ENCODE data around the gene SLC39A11.

The SLC39A11 gene

GRCh38 chr17:72734613-72735012 is 357.9 kb downstream of the SLC39A11 start:
- TF ChIP-seq EZH2phosphoT487 (IDR thresholded peaks at IDR 0.05; ENCODE audit: low read depth) (no peak), CTCF (IDR thresholded peaks at IDR 0.05; ENCODE audit: low read depth, low read length) (no peak)

GRCh38 chr17:72733619-72734282 is 358.7 kb downstream of the SLC39A11 start:
- H3K9ac ChIP-seq (ENCODE audit: low read length): no peak overlapping the region
- no peaks in the 10 kb centered on the region for H4K20me1 ChIP-seq (ENCODE audit: insufficient read depth, low read length)
- H3K36me3 ChIP-seq (replicated peaks; ENCODE audit: low read depth, low read length): no peaks in the 10 kb centered on the region
- H3K4me3 ChIP-seq (ENCODE audit: low read length): no peak overlapping the region
- no peaks in the 10 kb centered on the region for H3K27me3 ChIP-seq (ENCODE audit: low read depth, low read length)
- H3K4me2 ChIP-seq (ENCODE audit: low read length): no peak overlapping the region
- no peak overlapping the region for H2AFZ ChIP-seq (ENCODE audit: low read depth, low read length)
- H3K79me2 ChIP-seq (ENCODE audit: low read length): no peaks in the 10 kb centered on the region
- H3K27ac ChIP-seq (ENCODE audit: low read length): no peak overlapping the region
- H3K4me1 ChIP-seq (ENCODE audit: low read length): peaks cover 9% of the 10 kb centered on the region
- TF ChIP-seq EZH2phosphoT487 (IDR thresholded peaks at IDR 0.05; ENCODE audit: low read depth) (no peak), CTCF (IDR thresholded peaks at IDR 0.05; ENCODE audit: low read depth, low read length) (no peak)
- H3K9me3 ChIP-seq (ENCODE audit: insufficient read depth, low read length): no peaks in the 10 kb centered on the region

More at GRCh38 chr17:72734613-72735012, 357.9 kb downstream of the SLC39A11 start:
- H3K27me3 ChIP-seq (ENCODE audit: low read depth, low read length): no peaks in the 10 kb centered on the region
- no peaks in the 10 kb centered on the region for H3K79me2 ChIP-seq (ENCODE audit: low read length)
- no peak overlapping the region for H3K4me2 ChIP-seq (ENCODE audit: low read length)
- no peak overlapping the region for H3K27ac ChIP-seq (ENCODE audit: low read length)
- H4K20me1 ChIP-seq (ENCODE audit: insufficient read depth, low read length): no peaks in the 10 kb centered on the region
- peaks cover 9% of the 10 kb centered on the region for H3K4me1 ChIP-seq (ENCODE audit: low read length)
- no peak overlapping the region for H2AFZ ChIP-seq (ENCODE audit: low read depth, low read length)
- H3K36me3 ChIP-seq (replicated peaks; ENCODE audit: low read depth, low read length): no peaks in the 10 kb centered on the region
- no peak overlapping the region for H3K9ac ChIP-seq (ENCODE audit: low read length)
- H3K9me3 ChIP-seq (ENCODE audit: insufficient read depth, low read length): no peaks in the 10 kb centered on the region
- H3K4me3 ChIP-seq (ENCODE audit: low read length): no peak overlapping the region

- no peak for TF ChIP-seq EZH2phosphoT487 (IDR thresholded peaks at IDR 0.05; ENCODE audit: low read depth)
- Histone ChIP-seq H3K9ac (ENCODE audit: low read length) (no peak overlapping the region), H3K27me3 (ENCODE audit: low read depth, low read length) (no peaks in the 10 kb centered on the region), H3K4me3 (ENCODE audit: low read length) (no peak overlapping the region), H3K36me3 (replicated peaks; ENCODE audit: low read depth, low read length) (no peaks in the 10 kb centered on the region), H2AFZ (ENCODE audit: low read depth, low read length) (no peak overlapping the region), H3K27ac (ENCODE audit: low read length) (no peak overlapping the region), H3K4me2 (ENCODE audit: low read length) (no peak overlapping the region), H3K9me3 (ENCODE audit: insufficient read depth, low read length) (no peaks in the 10 kb centered on the region), H4K20me1 (ENCODE audit: insufficient read depth, low read length) (no peaks in the 10 kb centered on the region), H3K4me1 (ENCODE audit: low read length) (peaks cover 10% of the 10 kb centered on the region), H3K79me2 (ENCODE audit: low read length) (no peaks in the 10 kb centered on the region)
These were observed 359.4 kb downstream of the SLC39A11 start for GRCh38 chr17:72732893-72733618.

GRCh38 chr17:72730077-72730476 is 362.4 kb downstream of the SLC39A11 start:
- Histone ChIP-seq H3K4me1 (ENCODE audit: low read length) (peaks cover 28% of the 10 kb centered on the region), H4K20me1 (ENCODE audit: insufficient read depth, low read length) (no peaks in the 10 kb centered on the region)
- no peak for TF ChIP-seq CTCF (IDR thresholded peaks at IDR 0.05; ENCODE audit: low read depth, low read length)
- TF ChIP-seq EZH2phosphoT487 (IDR thresholded peaks at IDR 0.05; ENCODE audit: low read depth): no peak

More at GRCh38 chr17:72730077-72730476, 362.4 kb downstream of the SLC39A11 start:
- no peaks in the 10 kb centered on the region for H3K36me3 ChIP-seq (replicated peaks; ENCODE audit: low read depth, low read length)
- no peak overlapping the region for H2AFZ ChIP-seq (ENCODE audit: low read depth, low read length)
- H3K27ac ChIP-seq (ENCODE audit: low read length): no peak overlapping the region
- H3K4me3 ChIP-seq (ENCODE audit: low read length): no peak overlapping the region
- no peaks in the 10 kb centered on the region for H3K9me3 ChIP-seq (ENCODE audit: insufficient read depth, low read length)
- H3K79me2 ChIP-seq (ENCODE audit: low read length): no peaks in the 10 kb centered on the region
- no peak overlapping the region for H3K9ac ChIP-seq (ENCODE audit: low read length)
- no peaks in the 10 kb centered on the region for H3K27me3 ChIP-seq (ENCODE audit: low read depth, low read length)
- H3K4me2 ChIP-seq (ENCODE audit: low read length): no peak overlapping the region

All from OCI-LY3 (cell line).